ENCODE measurements around the gene CFAP54.
"Not testable (repeated sequence)": the region's sequence is repeated elsewhere in the genome, so short reads cannot be mapped to it uniquely, and the experiment has no call there.

The CFAP54 gene

DNA sequence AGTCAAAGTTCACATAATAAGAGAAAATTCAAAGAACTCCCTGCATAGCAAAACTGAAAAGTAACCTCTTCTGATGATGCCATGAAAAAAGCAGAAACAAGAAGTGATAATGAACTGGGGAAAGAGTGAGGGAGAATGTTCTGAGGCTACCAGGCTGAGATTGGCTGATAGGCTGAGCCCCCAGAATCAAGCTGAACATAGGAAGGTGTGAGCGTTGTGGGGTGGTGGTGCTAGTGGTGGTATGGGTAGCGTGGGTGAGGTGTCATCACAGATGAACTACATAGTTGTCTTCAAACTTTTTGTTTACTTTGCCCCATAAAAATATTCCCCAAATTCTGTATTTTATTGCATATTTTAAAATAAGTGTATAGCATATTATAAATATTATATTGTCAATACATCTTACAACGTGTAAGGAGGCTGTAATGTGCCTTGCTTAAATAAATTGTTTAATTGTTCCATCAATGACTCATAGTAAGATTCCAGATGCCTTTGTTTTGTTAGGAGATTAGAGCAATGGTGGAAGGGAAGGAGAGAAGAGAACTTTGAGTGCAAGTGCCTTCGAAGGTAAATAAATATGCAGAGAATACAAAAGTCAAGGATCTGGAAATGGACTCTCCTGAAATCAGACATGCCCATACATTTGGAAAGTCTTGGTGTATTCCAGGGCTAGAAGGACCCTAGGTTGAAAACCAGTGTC is 15.8 kb upstream of the CFAP54 start:
- no peak for DNase-seq

DNA sequence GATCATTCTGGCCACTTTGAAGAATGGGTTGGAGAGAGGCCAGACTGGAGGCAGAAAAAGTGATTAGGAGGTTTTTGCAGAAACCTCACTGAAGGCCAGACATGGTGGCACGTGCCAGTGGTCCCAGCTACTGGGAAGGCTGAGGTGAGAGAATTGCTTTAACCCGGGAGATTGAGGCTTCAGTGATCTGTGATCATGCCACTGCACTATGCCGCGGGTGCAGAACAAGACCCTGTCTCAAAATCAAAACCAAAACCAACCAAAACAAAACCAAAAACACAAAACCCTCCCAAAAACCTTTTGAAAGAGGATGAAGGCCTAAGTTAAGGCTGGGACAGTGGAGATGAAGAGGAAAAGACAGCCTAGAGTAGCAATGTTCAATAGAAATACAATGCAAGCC is 15.2 kb upstream of the CFAP54 start:
- DNase-seq: no peak

- DNase-seq: no peak
Measured at GRCh38 chr12:96478011-96478410, 11.4 kb upstream of the CFAP54 start.

DNA sequence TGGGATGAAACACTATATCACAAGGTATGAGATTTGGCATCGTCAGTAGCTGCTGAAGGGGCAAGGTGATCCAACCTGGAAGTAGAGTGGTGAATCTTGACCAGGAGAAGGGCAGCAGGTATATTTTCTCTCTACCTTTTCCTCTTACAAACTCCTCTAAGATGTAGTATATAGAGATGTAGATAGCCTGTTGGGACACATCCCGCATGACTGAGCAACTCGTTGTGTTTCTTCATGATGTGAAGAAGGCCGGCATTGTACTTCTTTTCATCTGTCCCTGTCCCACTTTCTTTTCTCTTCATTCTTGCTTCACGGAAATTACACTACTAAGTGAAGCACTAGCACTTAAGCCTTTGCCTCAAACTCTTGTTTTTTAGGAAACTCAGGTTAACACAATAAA is 7.3 kb upstream of the CFAP54 start:
- DNase-seq: no peak

- DNase-seq: no peak
Measured at GRCh38 chr12:96483116-96483515, 6.3 kb upstream of the CFAP54 start.

DNA sequence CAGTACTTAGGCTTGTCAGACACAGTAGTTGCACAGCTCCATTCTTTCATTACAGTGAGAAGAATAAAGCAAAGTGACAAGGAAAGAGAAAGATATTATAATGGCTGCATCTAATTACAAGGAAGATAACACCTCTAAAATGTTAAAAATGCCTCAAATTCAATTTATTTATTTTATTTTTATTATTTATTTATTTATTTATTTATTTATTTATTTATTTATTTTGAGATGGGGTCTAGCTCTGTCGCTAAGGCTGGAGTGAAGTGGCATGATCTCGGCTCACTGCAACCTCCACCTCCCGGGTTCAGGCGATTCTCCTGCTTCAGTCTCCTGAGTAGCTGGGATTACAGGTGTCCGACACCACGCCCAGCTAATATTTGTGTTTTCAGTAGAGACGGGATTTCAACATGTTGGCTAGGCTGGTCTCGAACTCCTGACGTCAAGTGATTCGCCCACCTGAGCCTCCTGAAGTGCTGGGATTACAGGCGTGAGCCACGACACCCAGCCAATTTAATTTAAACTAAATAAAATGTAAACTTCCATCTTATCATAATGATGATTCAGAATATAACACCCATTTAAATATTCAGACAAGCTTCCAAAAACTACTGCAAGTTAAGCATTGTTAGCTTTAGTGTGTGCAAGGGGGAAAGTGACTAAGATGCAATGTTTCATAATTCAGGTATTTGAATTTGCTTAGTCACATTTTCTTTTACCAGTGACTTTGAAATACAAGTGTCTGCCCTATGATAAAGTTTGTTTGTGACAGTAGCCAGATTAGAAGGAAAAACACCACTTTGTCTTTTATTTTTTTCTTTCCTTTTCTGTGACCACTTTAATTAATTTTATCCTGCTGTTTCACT is 2.4 kb upstream of the CFAP54 start:
- DNase-seq: no peak

DNA sequence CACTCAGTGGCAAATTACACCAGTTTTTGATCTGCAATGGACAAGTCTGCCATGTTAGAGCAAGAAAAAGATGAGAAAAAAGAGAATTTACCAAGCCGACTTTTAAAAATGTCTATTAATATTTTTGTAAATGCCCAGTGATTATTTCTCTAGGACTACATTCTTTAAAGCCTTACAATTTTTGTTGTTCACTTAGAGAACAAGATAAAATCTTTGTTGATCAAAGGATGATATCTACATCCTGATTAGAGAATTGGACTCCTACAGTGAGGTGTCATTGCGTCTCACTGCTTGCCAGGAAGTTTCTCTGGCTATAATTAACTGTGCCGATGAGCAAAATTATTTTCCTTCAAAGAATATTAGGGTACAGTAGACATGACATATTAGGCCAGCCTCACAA is 1.7 kb upstream of the CFAP54 start:
- DNase-seq: no peak

GRCh38 chr12:96493106-96493505 is 3.7 kb downstream of the CFAP54 start:
- no peak for DNase-seq

DNA sequence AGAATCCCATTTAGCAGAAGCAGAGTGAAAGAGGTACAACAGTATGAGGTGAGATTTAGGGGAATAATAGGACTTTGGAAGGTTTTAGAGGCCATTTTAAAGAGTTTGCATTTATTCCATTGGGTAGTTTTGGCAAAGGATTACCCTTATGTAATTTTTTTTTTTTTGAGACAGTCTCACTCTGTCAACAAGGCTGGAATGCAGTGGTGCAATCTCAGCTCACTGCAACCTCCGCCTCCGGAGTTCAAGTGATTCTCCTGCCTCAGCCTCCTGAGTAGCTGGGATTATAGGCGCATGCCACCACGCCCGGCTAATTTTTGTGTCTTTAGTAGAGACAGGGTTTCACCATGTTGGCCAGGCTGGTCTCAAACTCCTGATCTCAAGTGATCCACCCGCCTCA is 4.8 kb downstream of the CFAP54 start:
- not testable (repeated sequence) for DNase-seq

DNA sequence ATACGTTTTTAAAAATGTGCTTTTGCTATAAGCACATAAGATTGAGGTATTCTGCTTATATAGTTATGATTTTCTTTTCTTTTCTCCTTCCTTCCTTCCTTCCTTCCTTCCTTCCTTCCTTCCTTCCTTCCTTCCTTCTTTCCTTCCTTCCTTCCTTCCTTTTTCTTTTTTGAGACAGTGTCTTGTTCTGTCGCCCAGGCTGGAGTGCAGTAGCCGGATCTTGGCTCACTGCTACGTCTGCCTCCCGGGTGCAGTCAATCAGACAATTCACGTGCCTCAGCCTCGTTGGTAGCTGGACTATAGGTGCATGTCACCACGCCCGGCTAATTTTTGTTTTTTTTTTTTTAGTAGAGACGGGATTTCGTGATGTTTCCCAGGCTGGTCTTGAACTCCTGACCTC is 5.8 kb downstream of the CFAP54 start:
- no peak for DNase-seq

- no peak for DNase-seq
Measured at GRCh38 chr12:96495841-96496545, 6.6 kb downstream of the CFAP54 start.

- DNase-seq: no peak
Measured at GRCh38 chr12:96496944-96497343, 7.6 kb downstream of the CFAP54 start.

DNA sequence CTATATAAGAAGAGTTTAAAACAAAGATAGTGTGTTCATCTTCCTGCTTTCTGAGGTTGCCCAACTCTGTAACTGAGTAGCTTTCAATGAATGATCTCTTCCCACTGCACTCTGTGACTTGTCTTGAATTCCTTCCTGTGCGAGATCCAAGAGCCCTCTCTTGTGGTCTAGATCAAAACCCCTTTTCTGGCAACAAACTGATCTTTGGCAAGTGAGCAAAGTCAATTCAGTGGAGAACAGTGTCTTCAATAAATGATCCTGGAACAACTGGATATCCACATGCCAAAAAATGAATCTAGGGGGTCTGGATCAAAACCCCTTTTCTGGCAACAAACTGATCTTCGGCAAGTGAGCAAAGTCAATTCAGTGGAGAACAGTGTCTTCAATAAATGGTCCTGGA is 8.5 kb downstream of the CFAP54 start:
- DNase-seq: no peak

DNA sequence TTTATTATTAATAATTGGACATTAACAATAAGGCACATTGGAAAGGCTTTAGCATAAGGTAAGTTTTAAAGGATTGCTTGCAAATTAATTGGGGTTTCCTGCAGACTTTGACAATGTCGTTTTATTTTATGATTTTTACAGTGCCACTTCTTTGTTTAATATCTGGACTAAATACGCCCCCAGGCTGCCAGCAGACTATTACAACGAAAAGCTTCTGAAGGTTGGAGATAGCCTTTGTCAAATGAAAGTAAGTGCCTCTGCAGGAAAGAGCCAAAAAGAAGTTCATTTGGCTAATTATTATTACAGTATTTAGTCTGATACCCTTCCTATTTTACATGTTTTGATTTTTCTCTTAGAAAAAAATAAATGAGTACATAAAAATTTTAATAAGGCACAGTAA is 11.3 kb downstream of the CFAP54 start:
- DNase-seq: no peak

GRCh38 chr12:96501133-96501761 is 11.9 kb downstream of the CFAP54 start:
- no peak for DNase-seq

- DNase-seq: no peak
Measured at GRCh38 chr12:96501908-96502307, 12.5 kb downstream of the CFAP54 start.

GRCh38 chr12:96502477-96502876 is 13.1 kb downstream of the CFAP54 start:
- DNase-seq: peak; percentile 13

DNA sequence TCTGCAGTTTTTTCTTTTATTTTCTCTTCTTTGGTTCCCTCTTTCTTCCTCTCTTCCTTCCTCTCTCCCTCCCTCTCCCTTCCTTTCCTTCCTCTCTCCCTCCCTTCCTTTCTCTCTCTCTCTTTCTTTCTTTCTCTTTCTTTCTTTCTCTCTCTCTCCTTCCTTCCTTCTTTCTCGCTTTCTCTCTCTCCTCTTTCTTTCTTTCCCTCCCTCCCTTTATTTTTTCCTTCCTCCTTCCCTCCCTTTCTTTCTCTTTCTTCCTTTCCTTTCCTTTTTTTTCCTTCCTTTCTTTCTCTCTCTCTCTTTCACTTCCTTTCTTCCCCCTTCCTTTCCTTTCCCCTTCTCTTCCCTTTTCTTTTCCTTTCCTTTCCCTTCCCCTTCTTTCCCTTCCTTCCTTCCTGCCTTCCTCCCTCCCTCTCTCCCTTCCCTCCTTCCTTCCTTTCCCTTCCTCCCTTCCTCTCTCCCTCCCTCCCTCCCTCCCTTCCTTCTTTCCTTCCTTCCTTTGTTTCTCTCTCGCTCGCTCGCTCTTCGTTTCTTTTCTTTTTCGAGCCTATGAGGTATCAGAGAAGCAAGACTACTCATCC is 13.7 kb downstream of the CFAP54 start:
- DNase-seq: no peak

DNA sequence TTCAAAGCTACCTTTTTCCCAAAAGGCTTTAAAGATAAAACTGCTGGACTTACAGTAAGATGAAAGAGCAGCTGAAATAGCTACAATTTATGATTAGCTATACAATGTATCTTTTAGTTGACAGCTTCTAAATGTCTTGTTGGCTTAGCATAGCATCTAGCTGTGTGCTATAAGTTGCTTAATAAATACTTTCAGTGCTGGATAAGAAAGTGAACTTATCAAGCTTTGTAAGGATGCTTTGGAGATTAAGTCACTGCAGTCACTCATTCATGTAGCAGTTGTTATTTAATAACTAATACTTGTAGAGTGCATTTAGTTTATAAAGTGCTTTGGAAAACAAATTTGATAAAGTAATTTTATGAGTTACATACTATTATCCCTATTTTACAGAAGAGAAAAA is 14.6 kb downstream of the CFAP54 start:
- DNase-seq: no peak

GRCh38 chr12:96506776-96507175 is 17.4 kb downstream of the CFAP54 start:
- DNase-seq: no peak

GRCh38 chr12:96510306-96510764 is 21.0 kb downstream of the CFAP54 start:
- no peak for DNase-seq

GRCh38 chr12:96513166-96513565 is 23.8 kb downstream of the CFAP54 start:
- no peak for DNase-seq

GRCh38 chr12:96513681-96514080 is 24.3 kb downstream of the CFAP54 start:
- no peak for DNase-seq
